Gastrocnemius medialis (tissue), 4 donors: ENCODE results near the gene FAM83D. TPM values are rescaled to one million over a fixed set of nuclear protein-coding genes. Genes with fewer than 3 reads are reported as not detected.

Experiments used
- ATAC-seq, 2 donors: fragments of 150-250 bp; one replicate each; pipeline ENCODE4 v1.9.1; 2016
- DNase-seq, 2 donors: peaks; one replicate each; pipeline ENCODE4 v3.0.0-alpha.2; 2019
- H3K27ac ChIP-seq, 4 donors: fragments of 200-600 bp; sonication (generic); 1 replicate in 1 of 4; 2 replicates in 3 of 4; pipeline ENCODE4 v1.5.1; 2016 to 2018; ENCODE audit warnings: mild to moderate bottlenecking in 2 of 4, moderate library complexity in 1 of 4
- H3K27me3 ChIP-seq, 3 donors: fragments of 200-600 bp; sonication (generic) in 2 of 3; 1 replicate in 1 of 3; 2 replicates in 2 of 3; pipeline versions ENCODE4 v1.5.1 to v1.6.0; 2016 to 2019; ENCODE audit warnings: mild to moderate bottlenecking in 1 of 3, moderate library complexity in 1 of 3
- H3K36me3 ChIP-seq, 2 donors: fragments of 200-600 bp; sonication (generic) in 1 of 2; one replicate each; pipeline ENCODE4 v1.5.1; 2017 to 2018
- H3K4me1 ChIP-seq, 2 donors: fragments of 200-600 bp; sonication (generic) in 1 of 2; one replicate each; pipeline ENCODE4 v1.5.1; 2016 to 2017; ENCODE audit warnings: mild to moderate bottlenecking in 2 of 2
- H3K4me3 ChIP-seq, 4 donors: fragments of 200-600 bp; sonication (generic) in 3 of 4; 1 replicate in 1 of 4; 2 replicates in 3 of 4; pipeline ENCODE4 v1.5.1; 2016 to 2019; ENCODE audit warnings: mild to moderate bottlenecking in 2 of 4
- H3K9me3 ChIP-seq, 3 donors: fragments of 200-600 bp; sonication (generic) in 2 of 3; 1 replicate in 1 of 3; 2 replicates in 2 of 3; pipeline ENCODE4 v1.5.1; 2016 to 2019
- CTCF ChIP-seq, 5 experiments: fragments of 450-650 bp in 3 of 5; fragments of 200-600 bp in 2 of 5; sonication (generic) in 2 of 5; IDR thresholded peaks in 4 of 5; conservative IDR thresholded peaks in 1 of 5; 1 replicate in 4 of 5; 2 replicates in 1 of 5; pipeline ENCODE4 v1.5.1; 2016 to 2019; ENCODE audit warnings: antibody characterized with exemption in 5 of 5, mild to moderate bottlenecking in 3 of 5, moderate library complexity in 3 of 5
- POLR2A ChIP-seq, 2 donors: fragments of 450-650 bp; IDR thresholded peaks; one replicate each; pipeline ENCODE4 v1.6.1; 2017; ENCODE audit warnings: antibody characterized with exemption in 2 of 2, mild to moderate bottlenecking in 2 of 2, moderate library complexity in 2 of 2
- in situ Hi-C, 4 donors: fragments of 200-750 bp; cut with MboI; loops; one replicate each; pipeline versions ENCODE4 v1.15.0 to v1.8.0; 2017; ENCODE audit warnings: low sequenced_read_pairs in 4 of 4
- intact Hi-C: fragments of 100-400 bp; cut with DNase I; formaldehyde crosslinking; loops from one replicate; pipeline ENCODE4 v1.15.1; 2023; ENCODE audit warnings: low total_unique reads
- total RNA-seq, 4 donors: library from RNA; depleted of rRNA; stranded (reverse); fragments of >200 nt; gene quantifications; one replicate each; pipeline versions ENCODE4 v1.1.0 to v1.2.3, GENCODE V29; 2016

The FAM83D gene
- total RNA-seq, 4 donors from 2014 or later: 0.40 TPM; not detected in 3

- no peak for ATAC-seq
- intact Hi-C loops: no loop called here
- Histone ChIP-seq H3K4me1 (no peaks in the 10 kb centered on the region), H3K27ac (no peak overlapping the region), H3K9me3 (no peaks in the 10 kb centered on the region), H3K36me3 (no peaks in the 10 kb centered on the region), H3K27me3 (peaks cover 3 to 8% (median 7%) of the 10 kb centered on the region in 3 donors), H3K4me3 (no peak overlapping the region)
- in situ Hi-C loops: no loop called here
- DNase-seq: no peak
- TF ChIP-seq CTCF (IDR thresholded peaks at IDR 0.05 in 4 of 5, conservative IDR thresholded peaks at IDR 0.05 in 1 of 5) (no peak), POLR2A (IDR thresholded peaks at IDR 0.05) (no peak)
These were observed 6.4 kb downstream of the FAM83D start for GRCh38 chr20:38932457-38933120.

- Histone ChIP-seq H3K27me3 (no peaks in the 10 kb centered on the region), H3K9me3 (no peaks in the 10 kb centered on the region), H3K4me3 (no peak overlapping the region), H3K4me1 (no peaks in the 10 kb centered on the region), H3K36me3 (no peaks in the 10 kb centered on the region), H3K27ac (no peak overlapping the region)
- intact Hi-C loops: no loop called here
- TF ChIP-seq CTCF (IDR thresholded peaks at IDR 0.05 in 4 of 5, conservative IDR thresholded peaks at IDR 0.05 in 1 of 5) (no peak), POLR2A (IDR thresholded peaks at IDR 0.05) (no peak)
- DNase-seq: no peak
- in situ Hi-C loops: no loop called here
- no peak for ATAC-seq
These were observed 8.3 kb downstream of the FAM83D start for GRCh38 chr20:38934530-38934929.

GRCh38 chr20:38935285-38935684 lies 9.1 kb downstream of the FAM83D start:
- no peak overlapping the region for H3K27ac ChIP-seq
- no peaks in the 10 kb centered on the region for H3K9me3 ChIP-seq
- in situ Hi-C loops (no loop called here), intact Hi-C loops (no loop called here)
- no peak for ATAC-seq
- no peaks in the 10 kb centered on the region for H3K4me1 ChIP-seq
- no peak for TF ChIP-seq CTCF (IDR thresholded peaks at IDR 0.05 in 4 of 5, conservative IDR thresholded peaks at IDR 0.05 in 1 of 5)
- TF ChIP-seq POLR2A (IDR thresholded peaks at IDR 0.05): no peak
- H3K4me3 ChIP-seq: no peak overlapping the region
- H3K36me3 ChIP-seq: no peaks in the 10 kb centered on the region
- no peaks in the 10 kb centered on the region for H3K27me3 ChIP-seq
- no peak for DNase-seq

- Histone ChIP-seq H3K9me3 (no peaks in the 10 kb centered on the region), H3K27me3 (no peaks in the 10 kb centered on the region), H3K27ac (no peak overlapping the region), H3K4me3 (no peak overlapping the region), H3K4me1 (no peaks in the 10 kb centered on the region), H3K36me3 (no peaks in the 10 kb centered on the region)
- DNase-seq (no peak), ATAC-seq (no peak)
- intact Hi-C loops: no loop called here
- in situ Hi-C loops: no loop called here
- TF ChIP-seq POLR2A (IDR thresholded peaks at IDR 0.05): no peak
- no peak for TF ChIP-seq CTCF (IDR thresholded peaks at IDR 0.05 in 4 of 5, conservative IDR thresholded peaks at IDR 0.05 in 1 of 5)
These were observed 9.8 kb downstream of the FAM83D start for GRCh38 chr20:38935967-38936407.

GRCh38 chr20:38937000-38937399 lies 10.8 kb downstream of the FAM83D start:
- in situ Hi-C loops: no loop called here
- H3K4me1 ChIP-seq: no peaks in the 10 kb centered on the region
- no peak for DNase-seq

More at GRCh38 chr20:38937000-38937399, 10.8 kb downstream of the FAM83D start:
- Histone ChIP-seq H3K36me3 (no peaks in the 10 kb centered on the region), H3K9me3 (no peaks in the 10 kb centered on the region), H3K27ac (no peak overlapping the region), H3K27me3 (no peaks in the 10 kb centered on the region), H3K4me3 (no peak overlapping the region)
- ATAC-seq: no peak
- intact Hi-C loops: no loop called here
- no peak for TF ChIP-seq CTCF (IDR thresholded peaks at IDR 0.05 in 4 of 5, conservative IDR thresholded peaks at IDR 0.05 in 1 of 5)
- no peak for TF ChIP-seq POLR2A (IDR thresholded peaks at IDR 0.05)
